Nephron progenitor cell (in vitro differentiated cells): ENCODE measurements around the gene SIRT2.
A peak's percentile ranks its signal among the peaks of the same experiment; 100 is the strongest.

Source experiments
- DNase-seq: peaks from one replicate; pipeline ENCODE4 v3.0.0; 2021
- H3K27ac Mint-ChIP-seq: 2 replicates; pipeline ENCODE4 v1.8.0; 2021; ENCODE audit warnings: mild to moderate bottlenecking, moderate library complexity, mixed read lengths
- H3K27me3 Mint-ChIP-seq: 2 replicates; pipeline ENCODE4 v1.8.0; 2021; ENCODE audit warnings: mild to moderate bottlenecking, low read depth, mixed read lengths; ENCODE audit not compliant: poor library complexity
- H3K36me3 Mint-ChIP-seq: 2 replicates; pipeline ENCODE4 v1.8.0; 2021; ENCODE audit warnings: low read depth, mixed read lengths
- H3K4me1 Mint-ChIP-seq: 2 replicates; pipeline ENCODE4 v1.8.0; 2021; ENCODE audit warnings: mixed read lengths
- H3K4me3 Mint-ChIP-seq: 2 replicates; pipeline ENCODE4 v1.8.0; 2021; ENCODE audit warnings: mild to moderate bottlenecking, moderate library complexity, mixed read lengths
- H3K9me3 Mint-ChIP-seq: 2 replicates; pipeline ENCODE4 v1.8.0; 2021; ENCODE audit warnings: mild to moderate bottlenecking, moderate library complexity, mixed read lengths
- TF ChIP-seq, protein P1 (sequence below): fragments of 200-600 bp; sonication (generic); IDR thresholded peaks from 2 replicates; pipeline ENCODE4 v1.5.0; 2021; ENCODE audit warnings: antibody characterized with exemption

Gene SIRT2

GRCh38 chr19:38838986-38839761, 60.2 kb downstream of the SIRT2 start:
- DNase-seq, result no peak
- H3K27me3 Mint-ChIP-seq, result peaks cover 7% of the 10 kb centered on the region
- H3K9me3 Mint-ChIP-seq, result no peaks in the 10 kb centered on the region
- H3K4me1 Mint-ChIP-seq, result peaks cover 14% of the 10 kb centered on the region
- H3K27ac Mint-ChIP-seq, result peak overlapping the region; percentile 96
- TF ChIP-seq, protein P1, sequence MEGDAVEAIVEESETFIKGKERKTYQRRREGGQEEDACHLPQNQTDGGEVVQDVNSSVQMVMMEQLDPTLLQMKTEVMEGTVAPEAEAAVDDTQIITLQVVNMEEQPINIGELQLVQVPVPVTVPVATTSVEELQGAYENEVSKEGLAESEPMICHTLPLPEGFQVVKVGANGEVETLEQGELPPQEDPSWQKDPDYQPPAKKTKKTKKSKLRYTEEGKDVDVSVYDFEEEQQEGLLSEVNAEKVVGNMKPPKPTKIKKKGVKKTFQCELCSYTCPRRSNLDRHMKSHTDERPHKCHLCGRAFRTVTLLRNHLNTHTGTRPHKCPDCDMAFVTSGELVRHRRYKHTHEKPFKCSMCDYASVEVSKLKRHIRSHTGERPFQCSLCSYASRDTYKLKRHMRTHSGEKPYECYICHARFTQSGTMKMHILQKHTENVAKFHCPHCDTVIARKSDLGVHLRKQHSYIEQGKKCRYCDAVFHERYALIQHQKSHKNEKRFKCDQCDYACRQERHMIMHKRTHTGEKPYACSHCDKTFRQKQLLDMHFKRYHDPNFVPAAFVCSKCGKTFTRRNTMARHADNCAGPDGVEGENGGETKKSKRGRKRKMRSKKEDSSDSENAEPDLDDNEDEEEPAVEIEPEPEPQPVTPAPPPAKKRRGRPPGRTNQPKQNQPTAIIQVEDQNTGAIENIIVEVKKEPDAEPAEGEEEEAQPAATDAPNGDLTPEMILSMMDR, result no peak
- H3K36me3 Mint-ChIP-seq, result peaks cover 72% of the 10 kb centered on the region
- H3K4me3 Mint-ChIP-seq, result no peak overlapping the region

- Mint-ChIP-seq H3K4me3 (no peak overlapping the region), H3K36me3 (peaks cover 70% of the 10 kb centered on the region), H3K27ac (peak overlapping the region; percentile 96)
Observed at GRCh38 chr19:38838208-38838985, 61.0 kb downstream of the SIRT2 start.

DNA sequence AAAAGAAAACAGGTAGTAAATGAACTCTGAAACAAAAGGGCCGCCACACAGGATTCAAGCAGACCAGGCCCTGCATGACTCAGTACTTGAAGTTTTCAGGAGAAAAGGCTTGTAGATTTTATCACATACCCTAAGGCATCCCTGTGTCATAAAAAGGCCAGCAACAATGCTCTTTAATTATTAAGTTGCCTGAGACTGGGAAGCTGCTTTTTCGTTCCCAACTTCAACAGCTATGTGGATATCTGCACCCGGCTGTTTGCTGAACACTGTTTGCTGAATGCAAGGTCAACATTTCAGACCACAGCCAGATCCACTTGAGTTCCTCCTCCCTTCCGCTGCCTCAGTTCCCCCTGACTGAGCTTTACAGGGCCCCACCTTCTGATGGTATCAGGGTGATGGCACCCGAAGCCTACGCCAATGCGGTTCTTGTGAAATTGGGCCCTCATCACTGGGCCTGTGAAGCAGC, 61.7 kb downstream of the SIRT2 start:
- Mint-ChIP-seq H3K27me3 (peaks cover 7% of the 10 kb centered on the region), H3K4me3 (no peak overlapping the region), H3K27ac (peak overlapping the region; percentile 66), H3K9me3 (no peaks in the 10 kb centered on the region), H3K4me1 (peaks cover 14% of the 10 kb centered on the region), H3K36me3 (peaks cover 70% of the 10 kb centered on the region)
- TF ChIP-seq, protein P1, result no peak
- DNase-seq, result no peak

More at GRCh38 chr19:38838208-38838985, 61.0 kb downstream of the SIRT2 start:
- H3K4me1 Mint-ChIP-seq, result peaks cover 9% of the 10 kb centered on the region
- TF ChIP-seq, protein P1, result no peak
- H3K9me3 Mint-ChIP-seq, result no peaks in the 10 kb centered on the region
- peaks cover 7% of the 10 kb centered on the region for H3K27me3 Mint-ChIP-seq
- DNase-seq, result no peak

DNA sequence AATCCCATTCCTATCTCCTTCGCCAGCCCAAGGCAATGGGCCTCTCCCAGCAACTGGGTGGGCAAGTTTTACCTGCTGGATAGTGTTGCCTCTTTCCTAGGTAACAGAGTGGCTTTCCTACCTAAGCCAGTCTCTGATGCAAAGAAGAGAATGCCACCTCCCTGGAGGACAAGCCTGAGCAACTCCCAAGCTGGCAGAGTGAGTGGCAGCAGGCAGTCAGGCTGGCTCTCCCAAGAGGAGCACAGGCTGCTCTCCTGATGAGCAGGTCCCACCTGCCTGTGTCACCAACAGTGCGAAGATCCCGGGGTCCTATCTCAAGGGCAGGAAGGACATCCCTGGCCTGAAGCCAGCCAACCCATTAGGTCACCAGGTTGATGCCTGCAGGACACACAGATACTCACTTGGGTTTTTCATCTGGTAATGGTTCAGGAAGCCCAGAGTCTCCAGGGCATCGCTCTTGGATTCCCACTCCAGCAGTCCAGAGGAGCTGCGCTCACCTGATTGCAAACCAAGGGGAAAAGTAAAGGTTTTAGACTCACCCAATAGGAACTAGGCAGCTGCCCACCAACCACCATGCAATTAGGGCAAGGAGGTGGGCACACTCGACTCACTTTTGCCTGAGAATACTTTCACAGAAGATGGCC, 62.3 kb downstream of the SIRT2 start:
- DNase-seq, result no peak
- H3K9me3 Mint-ChIP-seq, result no peaks in the 10 kb centered on the region
- H3K27me3 Mint-ChIP-seq, result peaks cover 7% of the 10 kb centered on the region
- H3K36me3 Mint-ChIP-seq, result peaks cover 66% of the 10 kb centered on the region
- H3K27ac Mint-ChIP-seq, result peak overlapping the region; percentile 69
- H3K4me3 Mint-ChIP-seq, result no peak overlapping the region
- H3K4me1 Mint-ChIP-seq, result peaks cover 12% of the 10 kb centered on the region
- TF ChIP-seq, protein P1, result no peak

- Mint-ChIP-seq H3K9me3 (no peaks in the 10 kb centered on the region), H3K4me1 (peaks cover 14% of the 10 kb centered on the region), H3K27me3 (peaks cover 7% of the 10 kb centered on the region), H3K27ac (peak overlapping the region; percentile 77), H3K36me3 (peaks cover 63% of the 10 kb centered on the region), H3K4me3 (no peak overlapping the region)
- TF ChIP-seq, protein P1, result no peak
- DNase-seq, result no peak
Observed at GRCh38 chr19:38836159-38836982, 63.0 kb downstream of the SIRT2 start.
